ENCODE results near the gene FBXO8. TPM values are rescaled to one million over a fixed set of nuclear protein-coding genes. Genes with fewer than 3 reads are reported as not detected.

FBXO8 gene
- polyA plus RNA-seq (2012; rRNA removed), result 16.0 and 21.4 TPM in 2 replicates
- 21.7 and 21.9 TPM in 2 replicates for polyA plus RNA-seq (2012; cell fraction: cytosol; rRNA removed)
- polyA plus RNA-seq (2012; cell fraction: nucleus; rRNA removed), result 8.5 and 10.4 TPM in 2 replicates

GRCh38 chr4:174283507-174284471 is at the start of gene FBXO8, which contains the start of gene CEP44:
Gene FBXO8, minus strand, starts transcription at chr4:174283667. Its CDS starts 20,575 bp downstream, at chr4:174263092.
Gene CEP44, plus strand, starts transcription at chr4:174283911. Its CDS starts 15,211 bp downstream, at chr4:174299122.
- H3K79me2 ChIP-seq (ENCODE audit: insufficient read depth), result peaks cover 87% of the 10 kb centered on the region
- peaks cover 10% of the 10 kb centered on the region; the same call in 1 of the 2 replicates for H3K9me3 ChIP-seq
- peaks cover 4 to 9% of the 10 kb centered on the region in 2 experiments; a peak in 2 of 4 replicates for H3K4me1 ChIP-seq (ENCODE audit: control insufficient read depth in 1 of 2, insufficient read depth in 2 of 2, low read depth in 1 of 2, low read length in 1 of 2)
- TF ChIP-seq FOXJ3 (CRISPR knock-in tag; IDR thresholded peaks at IDR 0.05) (no peak), NRF1 (IDR thresholded peaks at IDR 0.05; ENCODE audit: low read depth, low read length) (peak; percentile 41; the same call in 1 of the 2 replicates), RFX5 (IDR thresholded peaks at IDR 0.05; ENCODE audit: low read length) (no peak), ELF1 (IDR thresholded peaks at IDR 0.05) (peak; percentile 93), POLR2AphosphoS5 (IDR thresholded peaks at IDR 0.05; ENCODE audit: low read depth, low read length) (peak; percentile 68), YY1 (IDR thresholded peaks at IDR 0.05; ENCODE audit: low read depth) (peak; percentile 75), FOXM1 (IDR thresholded peaks at IDR 0.05; ENCODE audit: low read depth) (peak; percentile 63), EP300 (IDR thresholded peaks at IDR 0.05; ENCODE audit: borderline replicate concordance in 1 of 2, low read depth in 1 of 2, low read length in 1 of 2) (peak; percentile 72 to 94; a peak in 3 of 4 replicates), SMC3 (IDR thresholded peaks at IDR 0.05; ENCODE audit: low read depth, low read length) (no peak), MAX (IDR thresholded peaks at IDR 0.05; ENCODE audit: low read depth) (peak; percentile 77; the same call in 1 of the 2 replicates), MXI1 (IDR thresholded peaks at IDR 0.05; ENCODE audit: low read depth, low read length) (peak; percentile 15; the same call in 1 of the 2 replicates), TCF12 (IDR thresholded peaks at IDR 0.05) (0 out of 2 replicates have a peak, but pooled peaks have one; percentile 35), ZBTB33 (IDR thresholded peaks at IDR 0.05; ENCODE audit: borderline replicate concordance, low read depth) (0 out of 2 replicates have a peak, but pooled peaks have one; percentile 16), GABPA (IDR thresholded peaks at IDR 0.05; ENCODE audit: low read depth) (peak; percentile 85), CHD2 (IDR thresholded peaks at IDR 0.05; ENCODE audit: low read length, partially characterized antibody) (no peak)
- peak within 1 kb of the TSS; percentile 96 for H2AFZ ChIP-seq (ENCODE audit: low read depth)
- peak within 1 kb of the TSS; percentile 93 to 98 for H3K4me3 ChIP-seq (ENCODE audit: low read depth in 2 of 2, low read length in 1 of 2)
- peak within 1 kb of the TSS; percentile 99 for H3K27ac ChIP-seq (ENCODE audit: low read depth in 2 of 2, low read length in 1 of 2)
- DNase-seq, result peak; percentile 68
- CTCF ChIA-PET, result interaction anchor here (1.0 to 1.5 kb wide), 5 partner anchors 16 to 61 kb away, joined by 3 to 7 read pairs (median 4); no protein-coding TSS in a partner anchor
- peak within 1 kb of the TSS; percentile 80 for H3K4me2 ChIP-seq
- no peaks in the 10 kb centered on the region for H3K9me2 ChIP-seq
- peak within 1 kb of the TSS; percentile 97 for H3K9ac ChIP-seq
- H3K27me3 ChIP-seq (ENCODE audit: insufficient read depth), result no peaks in the 10 kb centered on the region
- under 1% methylated on average over 31 of the region's 52 CpGs for WGBS (ENCODE audit: low lambda C conversion rate)
- H4K20me1 ChIP-seq (ENCODE audit: insufficient read depth), result no peaks in the 10 kb centered on the region
- peaks cover 8 to 22% of the 10 kb centered on the region in 2 experiments for H3K36me3 ChIP-seq (replicated peaks in 1 of 2; ENCODE audit: control insufficient read depth in 1 of 2, insufficient read depth in 2 of 2, low read length in 1 of 2)
- POLR2A ChIA-PET, result interaction anchor here (1.0 to 2.1 kb wide), 7 partner anchors 15 to 274 kb away, joined by 3 to 7 read pairs (median 3); no protein-coding TSS in a partner anchor
- H3F3A ChIP-seq (replicated peaks; ENCODE audit: insufficient read depth), result peaks cover 3% of the 10 kb centered on the region
